Measurements from ENCODE around the gene SPATA20.
A peak's percentile ranks its signal among the peaks of the same experiment; 100 is the strongest.

SPATA20 gene

GRCh38 chr17:50547035-50547735, at the start of gene SPATA20:
SPATA20 (plus strand) TSS chr17:50547174; CDS start chr17:50547209, 35 bp downstream.
- DNase-seq = peak; percentile 31

GRCh38 chr17:50498021-50498874, 48.7 kb upstream of the SPATA20 start:
- no peak for DNase-seq

DNA sequence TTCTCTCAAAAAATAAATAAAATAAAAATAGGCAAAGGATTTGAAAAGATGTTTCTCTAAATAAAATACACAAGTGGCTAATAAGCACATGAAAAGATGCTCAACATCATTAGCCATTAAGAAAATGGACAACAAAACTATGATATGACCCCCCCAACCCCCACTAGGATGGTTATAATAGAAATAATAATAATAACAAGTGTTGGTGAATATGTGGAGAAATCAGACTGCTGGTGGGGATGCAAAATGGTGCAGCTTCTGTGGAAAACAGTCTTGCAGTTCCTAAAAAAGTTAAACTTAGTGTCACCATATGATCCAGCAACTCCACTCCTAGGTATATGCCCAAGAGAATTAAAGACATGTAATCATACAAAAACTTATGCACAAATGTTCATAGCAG, 47.7 kb upstream of the SPATA20 start:
- DNase-seq = no peak

- no peak for DNase-seq
Observed at GRCh38 chr17:50499721-50500120, 47.3 kb upstream of the SPATA20 start.

DNA sequence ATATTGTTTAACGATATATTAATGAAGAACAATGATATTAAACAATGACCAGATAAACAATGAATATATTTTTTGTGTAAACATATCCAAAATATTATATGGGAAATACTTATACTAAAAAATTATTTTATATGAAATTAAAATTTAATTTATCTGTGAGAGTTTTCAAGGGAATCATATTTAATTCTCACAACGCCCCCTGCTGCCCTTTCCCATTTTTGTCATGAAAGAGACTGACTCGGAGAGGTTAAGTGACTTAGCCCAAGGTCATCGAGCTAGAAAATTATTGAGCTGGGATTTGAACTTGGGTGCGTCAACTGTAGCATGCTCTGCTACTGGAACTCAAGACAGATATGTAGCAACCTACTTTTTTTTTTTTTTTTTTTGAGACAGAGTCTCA, 45.9 kb upstream of the SPATA20 start:
- DNase-seq = no peak

DNA sequence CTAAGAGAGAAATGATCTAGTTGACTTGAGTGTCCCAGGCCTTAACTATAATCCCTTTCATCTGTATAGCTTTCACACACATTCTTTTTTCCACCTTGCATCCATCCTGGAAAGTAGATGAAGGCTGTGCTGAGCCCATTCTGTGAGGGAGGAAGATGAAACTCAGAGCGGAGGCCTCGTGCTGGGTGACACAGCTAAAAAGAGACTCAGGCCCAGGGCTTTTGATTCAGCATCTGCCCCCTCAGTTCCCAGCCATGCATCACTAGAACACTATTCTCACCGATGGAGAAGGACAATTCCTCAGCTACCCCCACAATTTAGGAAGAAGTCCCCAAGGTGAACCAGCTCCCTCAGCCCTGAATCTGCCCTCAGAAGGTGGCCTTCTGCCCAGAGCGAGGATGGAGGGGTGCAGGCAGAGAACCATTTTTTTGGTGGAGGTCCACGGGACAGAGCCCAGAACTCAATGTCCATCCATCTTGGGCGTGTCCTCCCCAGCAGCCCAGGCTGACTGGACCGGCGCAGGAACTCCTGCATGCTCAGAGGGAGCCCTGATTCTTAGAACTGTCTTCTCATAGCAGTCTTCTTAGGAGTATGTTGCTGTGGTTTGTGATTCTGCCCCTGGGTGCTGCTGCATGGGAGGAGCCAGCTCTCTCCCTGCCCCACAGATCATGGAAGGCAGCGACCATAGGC, 44.5 kb upstream of the SPATA20 start:
- DNase-seq = no peak

DNA sequence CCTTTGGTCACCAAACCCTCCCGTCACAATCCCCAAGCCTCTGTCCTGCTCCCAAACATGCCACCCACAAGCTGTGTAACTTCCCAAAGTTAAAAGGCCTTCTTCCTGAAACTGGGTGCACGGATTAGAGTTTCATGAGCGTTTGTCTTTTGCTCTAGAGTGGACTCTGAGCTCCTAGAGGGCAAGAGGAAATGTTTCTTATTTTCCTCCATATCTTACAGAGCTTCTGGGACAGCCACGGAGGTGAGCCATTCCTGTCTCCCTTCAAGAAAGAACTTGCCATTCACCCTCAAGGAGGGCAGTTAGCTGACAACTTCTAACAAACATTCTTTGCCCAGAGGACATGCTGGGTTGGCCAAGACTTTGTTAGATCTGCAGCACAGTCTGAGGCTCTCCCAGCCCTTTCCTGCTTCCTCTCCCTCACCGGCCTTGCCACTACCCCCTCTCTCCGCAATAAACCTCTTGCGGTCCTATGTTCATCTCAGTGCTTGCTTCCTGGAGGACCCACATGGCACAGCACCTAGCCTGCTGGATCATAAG, 41.3 kb upstream of the SPATA20 start:
- DNase-seq = no peak

GRCh38 chr17:50506298-50506697, 40.7 kb upstream of the SPATA20 start:
- DNase-seq = no peak

DNA sequence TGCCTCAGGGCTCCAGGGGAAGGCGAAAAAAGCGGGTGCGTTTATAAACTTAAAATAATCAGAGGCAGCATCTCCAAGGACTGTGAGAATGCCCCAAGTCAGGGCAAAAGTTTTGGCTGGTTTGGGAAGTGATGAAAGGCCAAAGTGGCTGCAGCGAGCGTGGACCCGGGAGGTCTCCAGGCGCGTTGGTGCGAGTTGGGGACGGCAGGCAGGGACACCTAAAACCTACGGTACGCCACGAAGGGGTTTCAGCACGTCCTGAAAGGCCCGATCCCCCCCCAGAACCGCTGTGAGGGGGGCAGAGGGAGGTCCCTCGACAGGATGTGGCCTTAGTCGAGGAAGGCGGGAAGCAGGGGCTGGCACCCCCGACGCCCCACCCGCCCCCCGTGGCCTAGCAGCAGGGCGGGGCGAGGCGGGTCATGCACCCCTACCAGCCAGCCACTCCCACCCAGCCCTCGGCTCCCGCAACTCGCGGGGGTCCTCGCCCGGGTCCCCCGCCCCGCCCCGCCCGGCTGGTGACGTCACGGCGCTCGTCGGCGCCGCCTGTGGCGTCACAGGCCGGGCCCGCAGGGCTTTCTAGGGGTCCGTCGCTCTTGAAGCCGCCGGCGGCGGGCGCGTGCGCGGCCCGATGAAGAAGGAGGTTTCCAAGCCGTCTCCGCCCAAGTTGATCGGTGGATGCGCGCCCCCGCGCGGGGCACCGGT, 39.0 kb upstream of the SPATA20 start, which contains the start of gene MYCBPAP:
Gene MYCBPAP, plus strand, starts transcription at position 569 of the 702 bp plus-strand sequence. CDS start 236 bp downstream, outside the sequence.
- DNase-seq = no peak

GRCh38 chr17:50508573-50509460, 38.2 kb upstream of the SPATA20 start:
- no peak for DNase-seq

GRCh38 chr17:50511058-50511457, 35.9 kb upstream of the SPATA20 start:
- DNase-seq = no peak

DNA sequence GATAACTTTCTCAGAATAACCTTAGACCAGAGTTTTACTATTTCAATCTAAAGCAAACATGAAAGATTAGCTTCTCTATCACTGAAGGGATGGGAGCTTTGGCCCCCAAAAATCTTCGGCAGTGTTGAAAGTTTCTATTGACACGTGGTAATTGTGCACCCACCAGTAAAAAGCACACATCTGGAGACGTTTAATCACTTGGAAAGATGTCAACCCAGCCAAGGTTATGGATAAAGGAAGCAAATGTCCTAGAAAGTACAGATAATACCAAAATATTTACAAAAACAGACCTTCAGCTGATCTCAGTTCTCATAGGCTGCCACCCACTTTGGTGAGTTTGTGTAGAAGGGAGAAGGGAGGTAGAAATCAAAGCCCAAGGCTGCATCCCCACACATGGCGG, 33.5 kb upstream of the SPATA20 start:
- DNase-seq = no peak

DNA sequence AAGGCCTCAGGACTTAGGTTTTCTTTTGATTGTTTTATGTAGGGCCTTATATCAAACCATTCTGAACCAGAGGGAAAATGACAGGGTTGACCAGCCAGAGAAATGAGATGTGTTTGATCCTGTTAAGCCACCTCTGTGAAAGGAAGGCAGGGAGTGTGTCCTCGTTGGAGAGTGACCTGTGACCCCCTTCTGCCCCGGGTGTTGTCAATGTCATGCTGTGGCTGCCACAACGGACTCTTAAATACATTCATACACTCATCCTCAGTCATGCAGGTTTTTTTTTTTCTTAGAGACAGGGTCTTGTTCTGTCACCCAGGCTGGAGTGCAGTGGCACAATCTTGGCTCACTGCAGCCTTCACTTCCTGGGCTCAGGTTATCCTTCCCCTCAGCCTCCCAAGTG, 32.6 kb upstream of the SPATA20 start:
- no peak for DNase-seq

DNA sequence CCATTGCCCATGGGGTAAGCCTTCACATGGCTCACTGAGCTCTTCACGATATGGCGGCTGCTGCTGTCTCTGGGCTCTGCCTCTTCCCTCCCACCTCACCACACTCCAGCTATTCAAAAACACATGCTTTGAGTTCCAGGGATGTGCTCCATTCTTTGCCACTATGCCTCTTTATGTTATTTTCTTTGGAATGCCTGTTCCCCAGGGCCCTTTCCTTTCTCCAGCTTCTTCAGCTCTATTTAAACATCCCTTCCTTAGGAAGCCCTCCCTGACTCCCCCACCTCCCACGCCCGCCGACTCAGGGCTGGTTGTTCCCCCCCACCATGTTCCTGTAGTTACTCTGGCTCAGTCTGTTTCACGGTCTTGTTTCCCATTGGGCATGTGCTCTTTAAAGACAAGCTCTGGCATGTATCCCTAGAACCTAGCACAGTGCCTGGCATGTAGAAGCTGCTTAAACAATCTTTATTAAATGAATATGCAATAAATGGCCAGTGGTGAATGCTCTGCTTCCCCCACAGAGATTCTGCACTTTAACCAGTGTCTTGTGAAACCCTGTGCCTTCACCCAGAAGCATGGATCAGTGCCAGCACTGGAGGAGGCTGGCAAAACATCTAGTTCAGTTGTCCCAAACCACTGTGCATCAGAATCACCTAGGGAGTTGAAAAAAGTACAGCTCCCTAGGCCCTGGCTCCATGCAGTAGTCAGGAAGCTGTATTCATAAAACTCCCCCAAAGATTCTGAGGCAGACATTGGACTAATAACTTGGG, 31.9 kb upstream of the SPATA20 start:
- DNase-seq = no peak

GRCh38 chr17:50517011-50517410, 30.0 kb upstream of the SPATA20 start:
- no peak for DNase-seq

DNA sequence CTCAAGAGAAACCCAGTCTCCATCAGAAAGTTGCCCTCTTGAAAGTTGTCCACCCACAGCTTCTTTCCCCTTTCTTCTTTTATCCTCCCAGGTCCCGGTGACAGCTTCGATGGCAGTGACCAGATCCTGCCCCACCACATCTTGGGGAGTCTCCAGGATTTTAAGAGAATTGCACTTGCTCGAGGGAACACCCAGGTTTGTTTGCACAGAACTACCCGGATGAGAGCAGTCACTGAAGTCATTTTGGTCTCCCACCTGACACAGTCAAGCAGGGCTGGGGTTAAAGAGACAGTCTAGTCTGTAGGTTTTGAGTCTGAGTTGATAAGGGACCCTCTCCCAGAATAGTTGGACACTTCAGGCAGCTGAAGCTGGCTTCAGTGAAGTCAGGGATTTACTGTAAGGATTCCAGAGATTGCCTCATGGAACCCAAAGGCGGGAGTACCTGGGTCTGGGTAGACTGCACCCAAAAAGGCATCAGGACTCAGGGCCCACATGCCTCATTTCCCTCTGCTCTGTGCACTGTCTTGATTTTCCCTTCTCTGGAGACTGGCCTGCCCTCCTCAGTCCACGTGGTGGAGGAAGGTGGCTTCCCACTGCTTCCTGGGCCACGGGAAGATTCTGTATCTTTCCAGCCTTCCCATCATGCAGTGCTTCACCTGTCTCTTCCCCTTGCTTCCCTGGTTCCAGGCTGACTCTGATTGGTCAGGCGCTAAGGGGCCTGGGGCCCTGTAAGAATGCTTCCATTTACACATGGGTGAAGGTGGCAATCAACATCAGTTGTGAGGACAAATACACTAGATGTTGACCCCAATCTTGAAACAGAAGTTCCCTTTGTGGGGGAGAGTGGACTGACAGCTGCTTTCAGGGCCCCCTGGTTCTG, 29.2 kb upstream of the SPATA20 start:
- DNase-seq = no peak

DNA sequence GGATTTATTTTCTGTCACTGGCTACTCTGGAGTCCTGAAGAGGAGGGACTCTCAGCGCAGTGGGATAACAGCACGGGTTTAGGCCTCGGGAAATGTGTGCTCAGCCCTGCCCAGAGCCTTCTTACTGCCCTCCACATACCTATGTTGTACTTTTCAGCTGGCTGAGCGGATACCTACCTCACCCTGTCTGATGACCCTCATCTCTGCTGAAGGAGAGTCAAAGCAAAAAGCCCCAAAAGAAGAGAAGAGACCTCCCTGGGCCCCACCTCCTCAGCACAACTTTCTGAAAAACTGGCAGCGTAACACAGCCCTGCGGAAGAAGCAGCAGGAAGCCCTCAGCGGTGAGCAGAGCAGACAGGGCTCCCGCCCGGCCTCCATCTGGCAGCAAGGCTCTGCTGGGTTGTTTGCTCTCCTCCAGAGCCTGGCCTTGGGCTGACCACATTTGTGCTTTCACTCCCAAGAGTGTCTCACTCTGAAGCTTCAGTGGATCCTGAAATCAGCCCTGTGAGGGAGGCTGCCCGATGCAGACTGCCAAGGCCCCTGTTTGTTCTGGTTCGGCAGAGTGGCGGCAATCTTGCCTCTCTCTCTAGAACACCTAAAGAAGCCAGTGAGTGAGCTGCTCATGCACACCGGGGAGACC, 28.5 kb upstream of the SPATA20 start:
- no peak for DNase-seq

DNA sequence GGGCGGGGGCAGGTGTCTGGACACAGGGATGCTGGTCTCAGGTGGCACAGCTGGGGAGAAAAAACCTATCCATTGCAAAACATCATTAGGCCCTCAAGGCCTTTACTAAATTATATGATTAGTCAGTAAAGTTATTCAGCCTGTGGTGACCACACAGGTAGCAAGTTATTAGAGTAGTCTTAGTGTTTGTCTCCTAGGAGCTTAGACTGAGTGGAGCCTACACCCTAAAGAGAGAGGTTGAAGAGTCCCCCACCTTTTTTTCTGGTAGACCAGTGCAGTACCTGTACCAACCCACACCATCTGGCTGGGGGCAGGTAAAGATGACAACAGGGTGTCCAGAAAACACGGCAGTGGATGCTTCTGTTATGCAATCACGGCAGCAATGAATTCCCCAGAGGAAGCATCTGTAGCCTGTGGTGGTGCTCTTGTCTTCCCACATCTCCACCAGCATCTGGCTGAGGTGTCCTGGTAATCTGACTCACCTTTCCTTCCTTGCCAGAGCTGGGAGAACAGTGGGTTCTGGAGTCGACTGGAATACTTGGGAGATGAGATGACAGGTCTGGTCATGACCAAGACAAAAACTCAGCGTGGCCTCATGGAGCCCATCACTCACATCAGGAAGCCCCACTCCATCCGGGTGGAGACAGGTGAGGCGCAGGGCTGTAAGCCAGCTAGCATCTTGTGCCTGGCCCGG, 27.7 kb upstream of the SPATA20 start:
- DNase-seq = no peak

GRCh38 chr17:50520483-50520882, 26.5 kb upstream of the SPATA20 start:
- DNase-seq = no peak
